D721Med (cell line): Measurements from ENCODE around the gene SORL1-AS1.

Source experiments
- DNase-seq: peaks from one replicate; pipeline ENCODE4 v3.0.0; 2011; ENCODE audit warnings: low spot score; ENCODE audit not compliant: insufficient read length
- FAIRE-seq: peaks from 2 replicates; lab custom pipeline; 2011; peaks lifted over from hg19 to GRCh38; lab: Jason Lieb, UNC
- CTCF ChIP-seq: IDR thresholded peaks from 2 replicates; pipeline ENCODE4 v1.5.1; 2012; ENCODE audit warnings: mild to moderate bottlenecking, control low read depth; ENCODE audit not compliant: insufficient read depth; ENCODE audit errors: missing control alignments

Gene SORL1-AS1

GRCh38 chr11:121451986-121452608 is 670 bp downstream of the SORL1-AS1 start, which contains the start of gene SORL1:
TSS of gene SORL1 (plus strand) at chr11:121452314. CDS start at chr11:121452332, 18 bp downstream.
- TF ChIP-seq CTCF, result peak; percentile 61
- FAIRE-seq (no peak), DNase-seq (peak; percentile 61)

- FAIRE-seq, result no peak
- TF ChIP-seq CTCF, result no peak
- no peak for DNase-seq
Measured at GRCh38 chr11:121451178-121451985, 1.4 kb downstream of the SORL1-AS1 start.

- no peak for TF ChIP-seq CTCF
- DNase-seq (no peak), FAIRE-seq (no peak)
Measured at GRCh38 chr11:121450401-121450800, 2.4 kb downstream of the SORL1-AS1 start.

- no peak for TF ChIP-seq CTCF
- FAIRE-seq (no peak), DNase-seq (no peak)
Measured at GRCh38 chr11:121449626-121450025, 3.1 kb downstream of the SORL1-AS1 start.

- FAIRE-seq (no peak), DNase-seq (no peak)
- no peak for TF ChIP-seq CTCF
Measured at GRCh38 chr11:121449123-121449522, 3.6 kb downstream of the SORL1-AS1 start.

- FAIRE-seq (no peak), DNase-seq (no peak)
- TF ChIP-seq CTCF, result no peak
Measured at GRCh38 chr11:121448431-121448941, 4.3 kb downstream of the SORL1-AS1 start.
